Measurements from ENCODE around the gene ANGEL1.

Gene ANGEL1

GRCh38 chr14:76836029-76836630 is 23.4 kb upstream of the ANGEL1 start:
- Histone ChIP-seq H3K79me2 (no peaks in the 10 kb centered on the region), H3K9me3 (ENCODE audit: control insufficient read depth, low read length) (no peaks in the 10 kb centered on the region), H2AFZ (no peak overlapping the region), H3K4me3 (ENCODE audit: low read depth, low read length) (no peak overlapping the region), H3K4me2 (ENCODE audit: low read length) (no peak overlapping the region), H3K27ac (no peak overlapping the region), H3K36me3 (ENCODE audit: control insufficient read depth, insufficient read depth, low read length) (no peaks in the 10 kb centered on the region), H3K9ac (no peak overlapping the region), H3K27me3 (ENCODE audit: control insufficient read depth, insufficient read depth, low read length) (no peaks in the 10 kb centered on the region), H3K4me1 (no peaks in the 10 kb centered on the region)
- TF ChIP-seq, protein P1, sequence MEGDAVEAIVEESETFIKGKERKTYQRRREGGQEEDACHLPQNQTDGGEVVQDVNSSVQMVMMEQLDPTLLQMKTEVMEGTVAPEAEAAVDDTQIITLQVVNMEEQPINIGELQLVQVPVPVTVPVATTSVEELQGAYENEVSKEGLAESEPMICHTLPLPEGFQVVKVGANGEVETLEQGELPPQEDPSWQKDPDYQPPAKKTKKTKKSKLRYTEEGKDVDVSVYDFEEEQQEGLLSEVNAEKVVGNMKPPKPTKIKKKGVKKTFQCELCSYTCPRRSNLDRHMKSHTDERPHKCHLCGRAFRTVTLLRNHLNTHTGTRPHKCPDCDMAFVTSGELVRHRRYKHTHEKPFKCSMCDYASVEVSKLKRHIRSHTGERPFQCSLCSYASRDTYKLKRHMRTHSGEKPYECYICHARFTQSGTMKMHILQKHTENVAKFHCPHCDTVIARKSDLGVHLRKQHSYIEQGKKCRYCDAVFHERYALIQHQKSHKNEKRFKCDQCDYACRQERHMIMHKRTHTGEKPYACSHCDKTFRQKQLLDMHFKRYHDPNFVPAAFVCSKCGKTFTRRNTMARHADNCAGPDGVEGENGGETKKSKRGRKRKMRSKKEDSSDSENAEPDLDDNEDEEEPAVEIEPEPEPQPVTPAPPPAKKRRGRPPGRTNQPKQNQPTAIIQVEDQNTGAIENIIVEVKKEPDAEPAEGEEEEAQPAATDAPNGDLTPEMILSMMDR (IDR thresholded peaks at IDR 0.05), result no peak

GRCh38 chr14:76834241-76834661 is 21.6 kb upstream of the ANGEL1 start:
- H3K9ac ChIP-seq, result no peak overlapping the region

GRCh38 chr14:76833011-76833410 is 20.3 kb upstream of the ANGEL1 start:
- Histone ChIP-seq H3K4me2 (ENCODE audit: low read length) (no peak overlapping the region), H3K27me3 (ENCODE audit: control insufficient read depth, insufficient read depth, low read length) (no peaks in the 10 kb centered on the region), H3K9me3 (ENCODE audit: control insufficient read depth, low read length) (no peaks in the 10 kb centered on the region), H3K27ac (no peak overlapping the region), H2AFZ (no peak overlapping the region), H3K4me3 (ENCODE audit: low read depth, low read length) (no peak overlapping the region), H3K79me2 (no peaks in the 10 kb centered on the region), H3K4me1 (no peaks in the 10 kb centered on the region), H3K9ac (no peak overlapping the region), H3K36me3 (ENCODE audit: control insufficient read depth, insufficient read depth, low read length) (no peaks in the 10 kb centered on the region)
- TF ChIP-seq, protein P1 (IDR thresholded peaks at IDR 0.05), result no peak

More at GRCh38 chr14:76834241-76834661, 21.6 kb upstream of the ANGEL1 start:
- no peak overlapping the region for H3K4me3 ChIP-seq (ENCODE audit: low read depth, low read length)
- H3K4me2 ChIP-seq (ENCODE audit: low read length), result no peak overlapping the region
- no peaks in the 10 kb centered on the region for H3K27me3 ChIP-seq (ENCODE audit: control insufficient read depth, insufficient read depth, low read length)
- no peaks in the 10 kb centered on the region for H3K9me3 ChIP-seq (ENCODE audit: control insufficient read depth, low read length)
- H3K36me3 ChIP-seq (ENCODE audit: control insufficient read depth, insufficient read depth, low read length), result no peaks in the 10 kb centered on the region
- H3K27ac ChIP-seq, result no peak overlapping the region
- H2AFZ ChIP-seq, result no peak overlapping the region
- H3K79me2 ChIP-seq, result no peaks in the 10 kb centered on the region
- TF ChIP-seq, protein P1 (IDR thresholded peaks at IDR 0.05), result no peak
- H3K4me1 ChIP-seq, result no peaks in the 10 kb centered on the region

DNA sequence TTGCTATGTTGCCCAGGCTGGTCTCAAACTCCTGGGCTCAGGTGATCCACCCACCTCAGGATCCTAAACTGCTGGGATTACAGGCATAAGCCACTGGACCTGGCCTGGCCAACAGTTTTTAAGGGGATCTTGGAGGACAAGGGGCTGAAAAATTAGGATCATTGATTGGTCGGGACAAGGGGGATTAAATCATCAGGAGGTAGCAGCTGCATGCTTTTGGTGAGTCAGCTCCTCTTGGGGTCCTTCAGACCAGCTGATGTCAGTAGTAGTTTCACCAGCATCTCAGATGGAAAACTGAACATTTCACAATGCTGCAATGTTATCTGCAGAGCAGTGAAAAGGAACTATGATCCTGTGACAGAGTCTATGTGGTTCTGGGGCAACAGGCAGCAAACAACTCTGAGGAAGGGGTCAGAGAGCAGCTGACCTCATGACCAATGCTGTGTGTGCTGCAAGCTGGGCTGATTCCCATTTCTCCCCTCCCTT is 19.9 kb upstream of the ANGEL1 start:
- Histone ChIP-seq H3K4me2 (ENCODE audit: low read length) (no peak overlapping the region), H3K27ac (no peak overlapping the region), H3K4me1 (no peaks in the 10 kb centered on the region), H3K79me2 (no peaks in the 10 kb centered on the region), H3K36me3 (ENCODE audit: control insufficient read depth, insufficient read depth, low read length) (no peaks in the 10 kb centered on the region), H2AFZ (no peak overlapping the region), H3K9me3 (ENCODE audit: control insufficient read depth, low read length) (no peaks in the 10 kb centered on the region), H3K4me3 (ENCODE audit: low read depth, low read length) (no peak overlapping the region), H3K9ac (no peak overlapping the region), H3K27me3 (ENCODE audit: control insufficient read depth, insufficient read depth, low read length) (no peaks in the 10 kb centered on the region)
- TF ChIP-seq, protein P1 (IDR thresholded peaks at IDR 0.05), result no peak

DNA sequence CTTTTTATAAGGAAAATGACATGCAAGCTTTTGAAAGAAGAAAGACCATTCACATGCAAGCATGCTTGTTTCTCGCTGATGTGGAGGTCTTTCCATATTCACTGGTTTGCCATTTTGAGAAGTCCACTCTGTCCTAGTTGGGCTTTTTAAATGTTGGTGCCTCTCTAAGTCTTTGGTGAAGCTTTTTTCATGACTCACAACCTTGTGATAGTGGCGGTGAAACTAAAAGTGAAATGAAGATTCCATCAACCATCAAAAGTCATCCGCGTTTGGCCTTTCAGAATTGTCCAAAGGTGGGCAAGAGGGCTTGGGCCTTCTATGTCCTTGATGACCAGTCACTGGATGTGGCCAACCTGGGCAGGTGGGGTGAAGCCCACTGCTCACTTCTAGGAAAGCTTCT is 17.9 kb upstream of the ANGEL1 start:
- Histone ChIP-seq H3K9me3 (ENCODE audit: control insufficient read depth, low read length) (no peaks in the 10 kb centered on the region), H3K4me2 (ENCODE audit: low read length) (no peak overlapping the region), H3K4me3 (ENCODE audit: low read depth, low read length) (no peak overlapping the region), H3K4me1 (no peaks in the 10 kb centered on the region), H3K36me3 (ENCODE audit: control insufficient read depth, insufficient read depth, low read length) (no peaks in the 10 kb centered on the region), H2AFZ (no peak overlapping the region), H3K79me2 (no peaks in the 10 kb centered on the region), H3K27me3 (ENCODE audit: control insufficient read depth, insufficient read depth, low read length) (no peaks in the 10 kb centered on the region), H3K27ac (no peak overlapping the region), H3K9ac (no peak overlapping the region)
- TF ChIP-seq, protein P1 (IDR thresholded peaks at IDR 0.05), result no peak

Measured in parathyroid adenoma (tissue), 2 donors.